Mesendoderm (in vitro differentiated cells): Measurements from ENCODE around the gene HEPACAM2.

Source experiments
- DNase-seq: peaks from one replicate; pipeline ENCODE4 v3.0.0; 2013
- H2AK5ac ChIP-seq: 2 replicates; pipeline ENCODE4 v1.6.1; 2013; ENCODE audit warnings: low read length, inconsistent platforms
- H2BK120ac ChIP-seq: 2 replicates; pipeline ENCODE4 v1.6.1; 2013; ENCODE audit warnings: low read depth, mild to moderate bottlenecking, low read length, moderate library complexity, mixed read lengths
- H2BK15ac ChIP-seq: replicated peaks from 2 replicates; pipeline ENCODE4 v1.6.1; 2013; ENCODE audit warnings: low read depth, mild to moderate bottlenecking, moderate library complexity
- H2BK5ac ChIP-seq: 2 replicates; pipeline ENCODE4 v1.6.1; 2013; ENCODE audit warnings: low read length, inconsistent platforms
- H3K18ac ChIP-seq: 2 replicates; pipeline ENCODE4 v1.6.1; 2013; ENCODE audit warnings: mild to moderate bottlenecking, low read length, mixed read lengths
- H3K23ac ChIP-seq: one replicate; pipeline ENCODE4 v1.6.1; 2013; ENCODE audit warnings: low read length
- H3K27ac ChIP-seq: 2 replicates; pipeline ENCODE4 v1.5.1; 2013; ENCODE audit warnings: low read depth, mild to moderate bottlenecking, inconsistent platforms, low read length, moderate library complexity
- H3K27me3 ChIP-seq: 2 replicates; pipeline ENCODE4 v1.6.1; 2013; ENCODE audit warnings: low read length, control low read depth, mild to moderate bottlenecking, inconsistent platforms; ENCODE audit not compliant: insufficient read depth, poor library complexity
- H3K36me3 ChIP-seq: 2 replicates; pipeline ENCODE4 v1.6.1; 2013; ENCODE audit warnings: low read length, inconsistent platforms; ENCODE audit not compliant: control insufficient read depth, insufficient read depth
- H3K4ac ChIP-seq: one replicate; pipeline ENCODE4 v1.6.1; 2013; ENCODE audit warnings: low read depth, mild to moderate bottlenecking, low read length, moderate library complexity
- H3K4me1 ChIP-seq: 2 replicates; pipeline ENCODE4 v1.6.1; 2013; ENCODE audit warnings: low read depth, low read length, inconsistent platforms; ENCODE audit not compliant: control insufficient read depth
- H3K4me2 ChIP-seq: 2 replicates; pipeline ENCODE4 v1.6.1; 2013; ENCODE audit warnings: low read length
- H3K4me3 ChIP-seq: 2 replicates; pipeline ENCODE4 v1.5.1; 2013; ENCODE audit warnings: mild to moderate bottlenecking, low read length
- H3K56ac ChIP-seq: one replicate; pipeline ENCODE4 v1.6.1; 2013; ENCODE audit warnings: low read length
- H3K79me1 ChIP-seq: 2 replicates; pipeline ENCODE4 v1.6.1; 2013; ENCODE audit warnings: low read length, inconsistent platforms
- H3K79me2 ChIP-seq: 2 replicates; pipeline ENCODE4 v1.6.1; 2013; ENCODE audit warnings: mild to moderate bottlenecking, low read length; ENCODE audit not compliant: control insufficient read depth, insufficient read depth
- H3K9ac ChIP-seq: 2 replicates; pipeline ENCODE4 v1.6.1; 2013; ENCODE audit warnings: low read length, inconsistent platforms
- H4K5ac ChIP-seq: one replicate; pipeline ENCODE4 v1.6.1; 2013; ENCODE audit warnings: low read length
- H4K8ac ChIP-seq: one replicate; pipeline ENCODE4 v1.6.1; 2013; ENCODE audit warnings: low read depth, mild to moderate bottlenecking, control low read depth, low read length, moderate library complexity
- WGBS: extraction: QIAGEN DNeasy Blood & Tissue Kit; methylation state at CpG from one replicate; pipeline ENCODE4 v1.1.7; 2013; ENCODE audit warnings: low lambda C conversion rate, missing lambda C conversion rate; ENCODE audit not compliant: insufficient coverage; ENCODE audit errors: extremely low coverage; 5-methylcytosine and 5-hydroxymethylcytosine counted together

HEPACAM2 gene

DNA sequence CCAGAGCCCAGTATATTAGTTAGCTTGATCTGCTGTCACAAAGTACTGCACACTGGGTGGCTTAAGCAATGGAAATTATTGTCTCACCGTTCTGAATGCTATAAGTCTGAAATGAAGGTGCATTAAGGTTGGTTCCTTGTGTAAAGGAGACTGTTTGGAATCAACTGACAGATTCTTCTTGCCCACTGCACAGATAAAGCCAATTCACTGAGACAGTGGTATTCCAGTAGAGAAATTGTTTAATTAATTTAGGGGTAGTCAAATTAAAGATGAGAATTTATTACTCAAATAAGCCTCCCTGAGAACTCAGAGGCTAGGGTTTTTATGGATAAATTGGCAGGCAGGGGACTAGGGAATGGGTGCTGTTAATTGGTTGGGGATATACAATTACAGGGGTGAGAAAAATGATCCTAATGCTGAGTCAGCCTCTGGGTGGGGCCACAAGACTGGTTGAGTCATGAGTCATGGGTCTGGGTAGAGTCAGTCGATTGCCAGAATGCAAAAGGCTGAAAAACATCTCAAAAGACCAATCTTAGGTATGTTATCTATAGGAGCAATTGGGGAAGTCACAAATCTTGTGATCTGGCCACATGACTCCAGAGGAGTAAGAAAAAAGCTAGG lies 54.6 kb downstream of the HEPACAM2 start:
- Histone ChIP-seq H3K36me3 (no peaks in the 10 kb centered on the region), H3K79me1 (no peaks in the 10 kb centered on the region), H3K18ac (no peak overlapping the region), H3K4ac (no peak overlapping the region), H2BK120ac (no peak overlapping the region), H3K4me2 (no peak overlapping the region), H4K5ac (no peak overlapping the region), H3K79me2 (no peaks in the 10 kb centered on the region), H3K27ac (no peak overlapping the region), H3K27me3 (no peaks in the 10 kb centered on the region), H4K8ac (no peak overlapping the region), H3K4me3 (no peak overlapping the region), H3K56ac (no peak overlapping the region), H2BK15ac (no peak overlapping the region), H2AK5ac (no peak overlapping the region), H2BK5ac (no peak overlapping the region), H3K23ac (no peak overlapping the region), H3K9ac (no peak overlapping the region), H3K4me1 (no peaks in the 10 kb centered on the region)
- WGBS = no CpG with 5 or more reads among the region's 2 CpGs
- DNase-seq = no peak

DNA sequence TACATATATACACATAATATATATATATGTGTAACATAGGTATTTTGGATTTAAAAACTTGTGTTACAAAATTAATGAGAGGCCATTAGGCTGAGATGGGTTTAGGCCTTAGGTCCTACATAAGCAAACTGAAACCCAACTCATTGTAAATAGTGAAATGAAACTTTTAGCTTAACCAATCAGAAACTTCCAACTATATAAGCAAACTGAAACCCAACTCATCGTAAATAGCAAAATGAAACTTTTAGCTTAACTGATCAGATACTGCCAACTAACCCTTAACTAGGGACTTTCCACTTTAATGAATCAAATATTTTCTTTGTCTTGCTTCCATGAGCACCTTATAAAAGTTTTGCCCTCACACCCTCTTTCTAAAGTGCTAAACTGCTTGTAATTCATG lies 60.8 kb downstream of the HEPACAM2 start:
- Histone ChIP-seq H3K56ac (no peak overlapping the region), H3K79me1 (no peaks in the 10 kb centered on the region), H3K4me3 (no peak overlapping the region), H4K5ac (no peak overlapping the region), H3K18ac (no peak overlapping the region), H3K23ac (no peak overlapping the region), H3K36me3 (no peaks in the 10 kb centered on the region), H2BK120ac (no peak overlapping the region), H3K4ac (no peak overlapping the region), H3K27me3 (no peaks in the 10 kb centered on the region), H3K9ac (no peak overlapping the region), H2BK15ac (no peak overlapping the region), H3K27ac (no peak overlapping the region), H3K4me1 (no peaks in the 10 kb centered on the region), H2BK5ac (no peak overlapping the region), H4K8ac (no peak overlapping the region), H3K79me2 (no peaks in the 10 kb centered on the region), H3K4me2 (no peak overlapping the region), H2AK5ac (no peak overlapping the region)
- no CpG with 5 or more reads among the region's 1 CpG for WGBS
- DNase-seq = no peak

- no CpG with 5 or more reads among the region's 2 CpGs for WGBS
- Histone ChIP-seq H3K23ac (no peak overlapping the region), H3K9ac (no peak overlapping the region), H3K79me1 (no peaks in the 10 kb centered on the region), H3K4me2 (no peak overlapping the region), H3K4me1 (no peaks in the 10 kb centered on the region), H3K4me3 (no peak overlapping the region), H2BK15ac (no peak overlapping the region), H4K5ac (no peak overlapping the region), H3K79me2 (no peaks in the 10 kb centered on the region), H3K18ac (no peak overlapping the region), H3K36me3 (no peaks in the 10 kb centered on the region), H2BK5ac (no peak overlapping the region), H3K27ac (no peak overlapping the region), H4K8ac (no peak overlapping the region), H3K56ac (no peak overlapping the region), H3K27me3 (no peaks in the 10 kb centered on the region), H2AK5ac (no peak overlapping the region), H3K4ac (no peak overlapping the region), H2BK120ac (no peak overlapping the region)
- DNase-seq = no peak
These were observed 61.5 kb downstream of the HEPACAM2 start for GRCh38 chr7:93164766-93165165.

GRCh38 chr7:93161181-93161762 lies 65.0 kb downstream of the HEPACAM2 start:
- H2BK15ac ChIP-seq = no peak overlapping the region
- H3K27me3 ChIP-seq = no peaks in the 10 kb centered on the region
- no peaks in the 10 kb centered on the region for H3K79me1 ChIP-seq
- no peaks in the 10 kb centered on the region for H3K4me1 ChIP-seq
- no CpG with 5 or more reads among the region's 3 CpGs for WGBS
- H3K18ac ChIP-seq = no peak overlapping the region
- H3K79me2 ChIP-seq = no peaks in the 10 kb centered on the region
- H3K9ac ChIP-seq = no peak overlapping the region
- no peak overlapping the region for H2BK120ac ChIP-seq
- no peak overlapping the region for H4K8ac ChIP-seq
- H3K23ac ChIP-seq = no peak overlapping the region
- no peak overlapping the region for H3K4ac ChIP-seq
- no peak for DNase-seq
- no peak overlapping the region for H4K5ac ChIP-seq
- no peak overlapping the region for H2AK5ac ChIP-seq
- no peaks in the 10 kb centered on the region for H3K36me3 ChIP-seq
- H3K56ac ChIP-seq = no peak overlapping the region
- H2BK5ac ChIP-seq = no peak overlapping the region
- no peak overlapping the region for H3K4me2 ChIP-seq
- H3K4me3 ChIP-seq = no peak overlapping the region
- no peak overlapping the region for H3K27ac ChIP-seq

GRCh38 chr7:93160410-93160809 lies 65.9 kb downstream of the HEPACAM2 start:
- DNase-seq = no peak
- no peaks in the 10 kb centered on the region for H3K27me3 ChIP-seq
- no peak overlapping the region for H3K4ac ChIP-seq
- no peak overlapping the region for H4K8ac ChIP-seq
- no peak overlapping the region for H3K27ac ChIP-seq
- no peak overlapping the region for H3K18ac ChIP-seq
- no peak overlapping the region for H2BK120ac ChIP-seq
- no peak overlapping the region for H3K23ac ChIP-seq
- no peaks in the 10 kb centered on the region for H3K36me3 ChIP-seq
- H2BK5ac ChIP-seq = no peak overlapping the region
- no peaks in the 10 kb centered on the region for H3K79me2 ChIP-seq
- H3K4me1 ChIP-seq = no peaks in the 10 kb centered on the region
- H2AK5ac ChIP-seq = no peak overlapping the region
- no peak overlapping the region for H2BK15ac ChIP-seq
- no peak overlapping the region for H3K56ac ChIP-seq
- H4K5ac ChIP-seq = no peak overlapping the region
- H3K4me2 ChIP-seq = no peak overlapping the region
- no CpG with 5 or more reads among the region's 1 CpG for WGBS
- H3K9ac ChIP-seq = no peak overlapping the region
- H3K4me3 ChIP-seq = no peak overlapping the region
- no peaks in the 10 kb centered on the region for H3K79me1 ChIP-seq

GRCh38 chr7:93159490-93159889 lies 66.8 kb downstream of the HEPACAM2 start:
- no peak overlapping the region for H3K9ac ChIP-seq
- no peak overlapping the region for H2AK5ac ChIP-seq
- DNase-seq = no peak
- H3K18ac ChIP-seq = no peak overlapping the region
- no peak overlapping the region for H3K4me2 ChIP-seq
- H3K27ac ChIP-seq = no peak overlapping the region
- H4K8ac ChIP-seq = no peak overlapping the region
- H2BK5ac ChIP-seq = no peak overlapping the region
- no peaks in the 10 kb centered on the region for H3K79me2 ChIP-seq
- no peak overlapping the region for H3K23ac ChIP-seq
- no peaks in the 10 kb centered on the region for H3K36me3 ChIP-seq
- no peak overlapping the region for H3K4ac ChIP-seq
- no peak overlapping the region for H2BK120ac ChIP-seq
- WGBS = no CpG with 5 or more reads among the region's 3 CpGs
- H2BK15ac ChIP-seq = no peak overlapping the region
- H3K4me3 ChIP-seq = no peak overlapping the region
- H3K79me1 ChIP-seq = no peaks in the 10 kb centered on the region
- H3K4me1 ChIP-seq = no peaks in the 10 kb centered on the region
- no peak overlapping the region for H3K56ac ChIP-seq
- no peaks in the 10 kb centered on the region for H3K27me3 ChIP-seq
- H4K5ac ChIP-seq = no peak overlapping the region
